HepG2 (cell line): Measurements from ENCODE around the gene NR1H2. TPM values are rescaled to one million over a fixed set of nuclear protein-coding genes. Genes with fewer than 3 reads are reported as not detected.

Source experiments
- ATM ChIP-seq: fragments of 450-650 bp; IDR thresholded peaks from 2 replicates; pipeline ENCODE4 v1.7.1; 2017; ENCODE audit warnings: mild to moderate bottlenecking, borderline replicate concordance
- CBX1 ChIP-seq: IDR thresholded peaks from one replicate; pipeline ENCODE4 v1.6.1; 2016; ENCODE audit warnings: antibody characterized with exemption, low read depth
- CBX5 ChIP-seq: sonication (generic); formaldehyde crosslinking; IDR thresholded peaks from 2 replicates; pipeline ENCODE4 v1.4.0; 2020; ENCODE audit warnings: missing genetic modification reagents, borderline replicate concordance
- CCAR2 ChIP-seq: fragments of 200-400 bp; formaldehyde crosslinking; optimal IDR thresholded peaks from 2 replicates; pipeline ENCODE3; 2018; ENCODE audit warnings: low read depth, mild to moderate bottlenecking, low read length, moderate library complexity
- GTF3A ChIP-seq: sonication (generic); formaldehyde crosslinking; conservative IDR thresholded peaks from 2 replicates; pipeline ENCODE4 v1.4.0; 2020; ENCODE audit warnings: mild to moderate bottlenecking, missing genetic modification reagents
- HNRNPK ChIP-seq: fragments of 200-400 bp; formaldehyde crosslinking; IDR thresholded peaks from 2 replicates; pipeline ENCODE4 v1.6.1; 2018; ENCODE audit warnings: low read length, low read depth, moderate library complexity, mild to moderate bottlenecking; ENCODE audit not compliant: poor library complexity, severe bottlenecking
- KLF9 ChIP-seq: IDR thresholded peaks from 2 replicates; pipeline ENCODE4 v1.6.1; 2016; ENCODE audit warnings: low read depth
- KMT2A ChIP-seq: sonication (generic); formaldehyde crosslinking; IDR thresholded peaks from 2 replicates; pipeline ENCODE4 v1.4.0; 2020; ENCODE audit warnings: missing genetic modification reagents
- NKX3-1 ChIP-seq: sonication (generic); formaldehyde crosslinking; IDR thresholded peaks from 2 replicates; pipeline ENCODE4 v1.5.0; 2020; ENCODE audit warnings: missing genetic modification reagents
- ONECUT2 ChIP-seq: sonication (generic); formaldehyde crosslinking; IDR thresholded peaks from 2 replicates; pipeline ENCODE4 v1.4.0; 2020; ENCODE audit warnings: missing genetic modification reagents
- PAF1 ChIP-seq: IDR thresholded peaks from 2 replicates; pipeline ENCODE4 v1.6.1; 2016; ENCODE audit warnings: missing genetic modification reagents, missing compliant biosample characterization
- RFX1 ChIP-seq: fragments of 450-650 bp; IDR thresholded peaks from 2 replicates; pipeline ENCODE4 v1.6.1; 2017
- RFXAP ChIP-seq: sonication (generic); formaldehyde crosslinking; IDR thresholded peaks from 2 replicates; pipeline ENCODE4 v1.4.0; 2020; ENCODE audit warnings: missing genetic modification reagents, borderline replicate concordance
- SMC3 ChIP-seq: IDR thresholded peaks from 2 replicates; pipeline ENCODE4 v1.6.1; 2011; ENCODE audit warnings: low read length, improper control_type of control experiment
- TSC22D2 ChIP-seq: sonication (generic); formaldehyde crosslinking; IDR thresholded peaks from 2 replicates; pipeline ENCODE4 v1.5.1; 2020; ENCODE audit warnings: missing genetic modification reagents, mild to moderate bottlenecking, borderline replicate concordance
- WIZ ChIP-seq: sonication (generic); formaldehyde crosslinking; IDR thresholded peaks from 2 replicates; pipeline ENCODE4 v1.5.1; 2020; ENCODE audit warnings: mild to moderate bottlenecking, missing genetic modification reagents
- ZBTB38 ChIP-seq: sonication (generic); formaldehyde crosslinking; IDR thresholded peaks from 2 replicates; pipeline ENCODE4 v1.5.1; 2020; ENCODE audit warnings: mild to moderate bottlenecking, missing genetic modification reagents
- ZNF10 ChIP-seq: sonication (generic); formaldehyde crosslinking; IDR thresholded peaks from 2 replicates; pipeline ENCODE4 v1.4.0; 2020; ENCODE audit warnings: mild to moderate bottlenecking, low read depth, missing genetic modification reagents, borderline replicate concordance
- ZNF337 ChIP-seq: sonication (generic); formaldehyde crosslinking; IDR thresholded peaks from 2 replicates; pipeline ENCODE4 v1.5.1; 2020; ENCODE audit warnings: missing genetic modification reagents, low read depth, mild to moderate bottlenecking, borderline replicate concordance
- ZNF530 ChIP-seq: sonication (generic); formaldehyde crosslinking; IDR thresholded peaks from 2 replicates; pipeline ENCODE4 v1.5.0; 2020; ENCODE audit warnings: low read depth, mild to moderate bottlenecking, missing genetic modification reagents
- ZNF652 ChIP-seq: IDR thresholded peaks from 2 replicates; pipeline ENCODE4 v1.6.1; 2016; ENCODE audit warnings: low read depth, borderline replicate concordance
- ZNF678 ChIP-seq: sonication (generic); formaldehyde crosslinking; IDR thresholded peaks from 2 replicates; pipeline ENCODE4 v1.4.0; 2020; ENCODE audit warnings: mild to moderate bottlenecking, missing genetic modification reagents
- ZNF746 ChIP-seq: sonication (generic); formaldehyde crosslinking; IDR thresholded peaks from 2 replicates; pipeline ENCODE4 v1.8.0; 2022; ENCODE audit warnings: mild to moderate bottlenecking, missing genetic modification reagents
- ZNF780A ChIP-seq: sonication (generic); formaldehyde crosslinking; IDR thresholded peaks from 2 replicates; pipeline ENCODE4 v1.8.0; 2022; ENCODE audit warnings: mild to moderate bottlenecking, missing genetic modification reagents, moderate library complexity
- ZNF816 ChIP-seq: sonication (generic); formaldehyde crosslinking; IDR thresholded peaks from 2 replicates; pipeline ENCODE4 v1.8.0; 2022; ENCODE audit warnings: missing genetic modification reagents, mild to moderate bottlenecking, borderline replicate concordance
- polyA plus RNA-seq, 8 experiments: library from polyadenylated mRNA; depleted of rRNA in 3 of 8; stranded (reverse) in 7 of 8; unstranded in 1 of 8; fragments of >200 nt; fragmentation: Illumina TruSeq in 4 of 8; extraction: Trizol in 4 of 8; gene quantifications; 2 replicates each; pipeline versions ENCODE4 v1.2.1 to v1.2.3, GENCODE V29; 2011 to 2016; ENCODE audit warnings: low read depth in 4 of 8, missing spikeins in 1 of 8, mixed read lengths in 1 of 8; ENCODE audit not compliant: insufficient read depth in 1 of 8
- total RNA-seq, 5 experiments: library from RNA; depleted of rRNA; stranded (reverse); fragments of >200 nt; fragmentation: Illumina TruSeq; extraction: Trizol; gene quantifications; 2 replicates each; pipeline ENCODE4 v1.2.3, GENCODE V29; 2016; ENCODE audit warnings: low read depth in 1 of 5
- TF ChIP-seq, protein P1 (sequence below): sonication (generic); formaldehyde crosslinking; IDR thresholded peaks from 2 replicates; pipeline ENCODE4 v1.8.1; 2022; ENCODE audit warnings: mild to moderate bottlenecking, missing genetic modification reagents
- TF ChIP-seq, protein P2 (sequence below): sonication (generic); formaldehyde crosslinking; IDR thresholded peaks from 2 replicates; pipeline ENCODE4 v1.4.0; 2020; ENCODE audit warnings: missing genetic modification reagents
- TF ChIP-seq, protein P3 (sequence below): IDR thresholded peaks from 2 replicates; pipeline ENCODE4 v1.6.1; 2012; ENCODE audit warnings: inconsistent platforms
- TF ChIP-seq, protein P4 (sequence below): sonication (generic); formaldehyde crosslinking; IDR thresholded peaks from 2 replicates; pipeline ENCODE4 v1.4.0; 2020; ENCODE audit warnings: missing genetic modification reagents

Gene NR1H2
- total and polyA plus RNA-seq, 2 of the 13 experiments (the other 11 are each of a cell fraction or from before 2014, with no cell fraction given): 10.3 to 13.5 TPM

DNA sequence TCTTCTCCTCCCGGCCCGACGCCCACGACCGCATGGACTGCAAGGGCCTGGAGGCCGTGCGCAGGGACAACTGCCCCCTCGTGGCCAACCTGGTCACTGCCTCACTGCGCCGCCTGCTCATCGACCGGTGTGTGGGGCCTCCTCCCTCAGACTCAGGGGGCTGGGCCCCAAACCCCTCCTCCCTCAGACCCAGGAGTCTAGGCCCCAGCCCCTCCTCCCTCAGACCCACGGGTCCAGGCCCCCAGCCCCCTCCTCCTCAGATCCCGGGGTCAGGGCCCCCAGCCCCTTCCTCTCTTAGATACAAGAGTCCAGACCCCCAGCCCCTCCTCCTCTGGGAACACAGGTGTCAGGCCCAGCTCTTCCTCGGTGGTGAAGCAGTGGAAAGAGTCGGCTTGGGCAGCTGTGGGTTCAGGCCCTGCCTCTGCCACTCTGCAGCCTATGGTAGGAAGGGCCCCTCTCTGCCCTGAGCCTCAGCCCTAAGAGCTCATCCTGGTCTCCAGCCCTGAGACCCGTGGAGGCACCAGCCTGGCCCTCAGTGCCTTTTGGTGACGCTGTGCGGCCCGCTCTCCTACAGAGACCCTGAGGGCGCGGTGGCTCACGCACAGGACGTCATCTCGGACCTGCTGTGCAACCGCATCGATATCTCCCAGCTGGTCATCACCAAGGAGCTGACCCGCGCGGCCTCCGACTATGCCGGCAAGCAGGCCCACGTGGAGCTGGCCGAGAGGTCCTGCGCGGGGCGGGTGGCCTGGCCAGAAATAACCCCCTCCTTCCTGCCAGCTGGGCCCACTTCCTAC is 38.8 kb downstream of the NR1H2 start (continued):
- no peak for TF ChIP-seq NKX3-1 (CRISPR knock-in tag)
- peak; percentile 20; the same call in 1 of the 2 replicates for TF ChIP-seq SMC3
- no peak for TF ChIP-seq KLF9
- TF ChIP-seq RFX1: no peak
- no peak for TF ChIP-seq ZNF530 (CRISPR knock-in tag)
- no peak for TF ChIP-seq ZNF652 (CRISPR knock-in tag)
- peak; percentile 50 for TF ChIP-seq HNRNPK
- TF ChIP-seq CBX5 (CRISPR knock-in tag): peak; percentile 44; the same call in 1 of the 2 replicates
- TF ChIP-seq CBX1: no peak
- TF ChIP-seq ZNF678: no peak
- peak; percentile 73 for TF ChIP-seq ONECUT2 (CRISPR knock-in tag)
- no peak for TF ChIP-seq WIZ (CRISPR knock-in tag)
- peak; percentile 77 for TF ChIP-seq ZBTB38 (CRISPR knock-in tag)
- no peak for TF ChIP-seq ZNF10 (CRISPR knock-in tag)
- TF ChIP-seq KMT2A (CRISPR knock-in tag): 0 out of 2 replicates have a peak, but pooled peaks have one; percentile 34
- TF ChIP-seq PAF1 (CRISPR knock-in tag): no peak
- TF ChIP-seq, protein P1, sequence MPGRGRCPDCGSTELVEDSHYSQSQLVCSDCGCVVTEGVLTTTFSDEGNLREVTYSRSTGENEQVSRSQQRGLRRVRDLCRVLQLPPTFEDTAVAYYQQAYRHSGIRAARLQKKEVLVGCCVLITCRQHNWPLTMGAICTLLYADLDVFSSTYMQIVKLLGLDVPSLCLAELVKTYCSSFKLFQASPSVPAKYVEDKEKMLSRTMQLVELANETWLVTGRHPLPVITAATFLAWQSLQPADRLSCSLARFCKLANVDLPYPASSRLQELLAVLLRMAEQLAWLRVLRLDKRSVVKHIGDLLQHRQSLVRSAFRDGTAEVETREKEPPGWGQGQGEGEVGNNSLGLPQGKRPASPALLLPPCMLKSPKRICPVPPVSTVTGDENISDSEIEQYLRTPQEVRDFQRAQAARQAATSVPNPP (CRISPR knock-in tag): no peak
- no peak for TF ChIP-seq ZNF780A (CRISPR knock-in tag)
- 0 out of 2 replicates have a peak, but pooled peaks have one; percentile 48 for TF ChIP-seq RFXAP (CRISPR knock-in tag)
- no peak for TF ChIP-seq CCAR2
- TF ChIP-seq, protein P2, sequence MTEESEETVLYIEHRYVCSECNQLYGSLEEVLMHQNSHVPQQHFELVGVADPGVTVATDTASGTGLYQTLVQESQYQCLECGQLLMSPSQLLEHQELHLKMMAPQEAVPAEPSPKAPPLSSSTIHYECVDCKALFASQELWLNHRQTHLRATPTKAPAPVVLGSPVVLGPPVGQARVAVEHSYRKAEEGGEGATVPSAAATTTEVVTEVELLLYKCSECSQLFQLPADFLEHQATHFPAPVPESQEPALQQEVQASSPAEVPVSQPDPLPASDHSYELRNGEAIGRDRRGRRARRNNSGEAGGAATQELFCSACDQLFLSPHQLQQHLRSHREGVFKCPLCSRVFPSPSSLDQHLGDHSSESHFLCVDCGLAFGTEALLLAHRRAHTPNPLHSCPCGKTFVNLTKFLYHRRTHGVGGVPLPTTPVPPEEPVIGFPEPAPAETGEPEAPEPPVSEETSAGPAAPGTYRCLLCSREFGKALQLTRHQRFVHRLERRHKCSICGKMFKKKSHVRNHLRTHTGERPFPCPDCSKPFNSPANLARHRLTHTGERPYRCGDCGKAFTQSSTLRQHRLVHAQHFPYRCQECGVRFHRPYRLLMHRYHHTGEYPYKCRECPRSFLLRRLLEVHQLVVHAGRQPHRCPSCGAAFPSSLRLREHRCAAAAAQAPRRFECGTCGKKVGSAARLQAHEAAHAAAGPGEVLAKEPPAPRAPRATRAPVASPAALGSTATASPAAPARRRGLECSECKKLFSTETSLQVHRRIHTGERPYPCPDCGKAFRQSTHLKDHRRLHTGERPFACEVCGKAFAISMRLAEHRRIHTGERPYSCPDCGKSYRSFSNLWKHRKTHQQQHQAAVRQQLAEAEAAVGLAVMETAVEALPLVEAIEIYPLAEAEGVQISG: 0 out of 2 replicates have a peak, but pooled peaks have one; percentile 31
- TF ChIP-seq ATM: no peak
- TF ChIP-seq, protein P3, sequence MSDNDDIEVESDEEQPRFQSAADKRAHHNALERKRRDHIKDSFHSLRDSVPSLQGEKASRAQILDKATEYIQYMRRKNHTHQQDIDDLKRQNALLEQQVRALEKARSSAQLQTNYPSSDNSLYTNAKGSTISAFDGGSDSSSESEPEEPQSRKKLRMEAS: peak; percentile 70
- TF ChIP-seq, protein P4, sequence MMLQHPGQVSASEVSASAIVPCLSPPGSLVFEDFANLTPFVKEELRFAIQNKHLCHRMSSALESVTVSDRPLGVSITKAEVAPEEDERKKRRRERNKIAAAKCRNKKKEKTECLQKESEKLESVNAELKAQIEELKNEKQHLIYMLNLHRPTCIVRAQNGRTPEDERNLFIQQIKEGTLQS (CRISPR knock-in tag): no peak
- TF ChIP-seq TSC22D2 (CRISPR knock-in tag): no peak
- no peak for TF ChIP-seq GTF3A (CRISPR knock-in tag)
- no peak for TF ChIP-seq ZNF746 (CRISPR knock-in tag)
- TF ChIP-seq ZNF337 (CRISPR knock-in tag): no peak
- TF ChIP-seq ZNF816 (CRISPR knock-in tag): no peak
